ENCODE results near the gene FANCC.
"Not testable (repeated sequence)": the region's sequence is repeated elsewhere in the genome, so short reads cannot be mapped to it uniquely, and the experiment has no call there.

The FANCC gene

GRCh38 chr9:95276395-95276954, 41.0 kb downstream of the FANCC start:
- no peak for DNase-seq

- not testable (repeated sequence) for DNase-seq
Observed at GRCh38 chr9:95274160-95274559, 43.3 kb downstream of the FANCC start.

GRCh38 chr9:95273369-95274022, 44.0 kb downstream of the FANCC start:
- DNase-seq, result no peak

- DNase-seq, result no peak
Observed at GRCh38 chr9:95272830-95273229, 44.7 kb downstream of the FANCC start.

- no peak for DNase-seq
Observed at GRCh38 chr9:95270790-95271189, 46.7 kb downstream of the FANCC start.

- not testable (repeated sequence) for DNase-seq
Observed at GRCh38 chr9:95269803-95270773, 47.4 kb downstream of the FANCC start.

- DNase-seq, result no peak
Observed at GRCh38 chr9:95268681-95269080, 48.8 kb downstream of the FANCC start.

- DNase-seq, result no peak
Observed at GRCh38 chr9:95266649-95267048, 50.9 kb downstream of the FANCC start.

GRCh38 chr9:95265960-95266359, 51.5 kb downstream of the FANCC start:
- no peak for DNase-seq

GRCh38 chr9:95264954-95265615, 52.4 kb downstream of the FANCC start:
- DNase-seq, result no peak

- DNase-seq, result no peak
Observed at GRCh38 chr9:95261890-95262289, 55.6 kb downstream of the FANCC start.

GRCh38 chr9:95250462-95251221, 66.9 kb downstream of the FANCC start:
- no peak for DNase-seq

GRCh38 chr9:95249986-95250385, 67.5 kb downstream of the FANCC start:
- DNase-seq, result no peak

GRCh38 chr9:95246547-95246946, 71.0 kb downstream of the FANCC start:
- DNase-seq, result no peak

GRCh38 chr9:95242613-95243012, 74.9 kb downstream of the FANCC start:
- DNase-seq, result no peak

- DNase-seq, result no peak
Observed at GRCh38 chr9:95239071-95239470, 78.4 kb downstream of the FANCC start.

- no peak for DNase-seq
Observed at GRCh38 chr9:95237336-95237735, 80.2 kb downstream of the FANCC start.

- DNase-seq, result no peak
Observed at GRCh38 chr9:95230046-95230445, 87.5 kb downstream of the FANCC start.

GRCh38 chr9:95229230-95229915, 88.1 kb downstream of the FANCC start:
- DNase-seq, result no peak

- no peak for DNase-seq
Observed at GRCh38 chr9:95226921-95227320, 90.6 kb downstream of the FANCC start.

- no peak for DNase-seq
Observed at GRCh38 chr9:95225726-95226106, 91.8 kb downstream of the FANCC start.

Measured in stimulated activated CD4-positive, alpha-beta T cell treated with anti-CD3 and anti-CD28 coated beads, Interleukin-12 subunit alpha, Interleukin-12 subunit beta, amount 100 ng/mL, for 4 hours (primary cell).